ENCODE data around the gene BOLL. TPM values are rescaled to one million over a fixed set of nuclear protein-coding genes. Genes with fewer than 3 reads are reported as not detected.
"Not testable (repeated sequence)": the region's sequence is repeated elsewhere in the genome, so short reads cannot be mapped to it uniquely, and the experiment has no call there.

The BOLL gene
- total and polyA plus RNA-seq, 11 donors, result 0.08 to 0.21 (median 0.12) TPM; not detected in 8

GRCh38 chr2:197717863-197718262 is 67.3 kb downstream of the BOLL start:
- no peak for DNase-seq
- H3K4me1 ChIP-seq, result peaks cover 0 to 7% (median 0%) of the 10 kb centered on the region in 12 donors
- no peaks in the 10 kb centered on the region for H3K27me3 ChIP-seq
- no peaks in the 10 kb centered on the region for H3K9me3 ChIP-seq
- 95 to 96% (median 95%) methylated on average over 2 of the region's 2 CpGs for WGBS, 4 donors
- no peak overlapping the region for H3K4me3 ChIP-seq
- H3K36me3 ChIP-seq, result peaks cover 0 to 3% (median 0%) of the 10 kb centered on the region in 9 donors
- no peak for ATAC-seq
- H3K27ac ChIP-seq, result no peak overlapping the region
- intact Hi-C loops (cut with DNase I), result loop anchor here in 1 of 10 donors (10.0 kb wide), 1 partner anchor 577 kb away; no protein-coding TSS in a partner anchor
- TF ChIP-seq POLR2A (IDR thresholded peaks at IDR 0.05), result no peak
- TF ChIP-seq CTCF (IDR thresholded peaks at IDR 0.05), result no peak

- 95 to 97% (median 95%) methylated on average over 3 of the region's 3 CpGs for WGBS, 4 donors
- Histone ChIP-seq H3K4me3 (no peak overlapping the region), H3K36me3 (peaks cover 0 to 17% (median 5%) of the 10 kb centered on the region in 9 donors), H3K27ac (no peak overlapping the region), H3K4me1 (peaks cover 0 to 16% (median 8%) of the 10 kb centered on the region in 12 donors), H3K27me3 (no peaks in the 10 kb centered on the region), H3K9me3 (no peaks in the 10 kb centered on the region)
- no peak for ATAC-seq
- DNase-seq, result no peak
- intact Hi-C loops (cut with DNase I), result loop anchor here in 1 of 10 donors (10.0 kb wide), 1 partner anchor 582 kb away; no protein-coding TSS in a partner anchor
- no peak for TF ChIP-seq CTCF (IDR thresholded peaks at IDR 0.05)
- TF ChIP-seq POLR2A (IDR thresholded peaks at IDR 0.05), result no peak
These were observed 71.8 kb downstream of the BOLL start for GRCh38 chr2:197713271-197713670.

GRCh38 chr2:197711578-197711977 is 73.5 kb downstream of the BOLL start:
- no peak for DNase-seq
- TF ChIP-seq POLR2A (IDR thresholded peaks at IDR 0.05), result no peak
- TF ChIP-seq CTCF (IDR thresholded peaks at IDR 0.05), result no peak

GRCh38 chr2:197710424-197711042 is 74.6 kb downstream of the BOLL start:
- intact Hi-C loops (cut with DNase I), result loop anchor here in 1 of 10 donors (10.0 kb wide), 1 partner anchor 584 kb away; no protein-coding TSS in a partner anchor
- Histone ChIP-seq H3K4me1 (peaks cover 0 to 41% (median 23%) of the 10 kb centered on the region in 12 donors), H3K9me3 (no peaks in the 10 kb centered on the region), H3K36me3 (peaks cover 0 to 17% (median 5%) of the 10 kb centered on the region in 9 donors), H3K27me3 (no peaks in the 10 kb centered on the region), H3K4me3 (no peak overlapping the region), H3K27ac (no peak overlapping the region)
- ATAC-seq, result no peak
- no peak for DNase-seq
- TF ChIP-seq CTCF (IDR thresholded peaks at IDR 0.05), result no peak
- no peak for TF ChIP-seq POLR2A (IDR thresholded peaks at IDR 0.05)

More at GRCh38 chr2:197711578-197711977, 73.5 kb downstream of the BOLL start:
- no peak for ATAC-seq
- no peak overlapping the region for H3K4me3 ChIP-seq
- no peaks in the 10 kb centered on the region for H3K27me3 ChIP-seq
- H3K27ac ChIP-seq, result no peak overlapping the region
- H3K36me3 ChIP-seq, result peaks cover 0 to 17% (median 5%) of the 10 kb centered on the region in 9 donors
- intact Hi-C loops (cut with DNase I), result loop anchor here in 1 of 10 donors (10.0 kb wide), 1 partner anchor 583 kb away; no protein-coding TSS in a partner anchor
- peaks cover 0 to 32% (median 19%) of the 10 kb centered on the region in 12 donors for H3K4me1 ChIP-seq
- H3K9me3 ChIP-seq, result no peaks in the 10 kb centered on the region

GRCh38 chr2:197709140-197709539 is 76.0 kb downstream of the BOLL start:
- intact Hi-C loops (cut with DNase I), result loop anchor here (2.0 to 10.0 kb wide), 12 partner anchors 66 to 588 kb away; partner anchors contain the start of genes MOB4 (in 4 of the 10), SF3B1 (in 2 of the 10), COQ10B (in 1 of the 10) and HSPE1 (in 1 of the 10)
- peaks cover 0 to 14% (median 5%) of the 10 kb centered on the region in 9 donors for H3K36me3 ChIP-seq
- 88 to 95% (median 92%) methylated on average over 7 of the region's 7 CpGs for WGBS, 4 donors
- ATAC-seq, H3K27ac ChIP-seq, DNase-seq, H3K9me3 ChIP-seq, H3K4me3 ChIP-seq, H3K27me3 ChIP-seq: not testable (repeated sequence)
- peaks cover 0 to 45% (median 26%) of the 10 kb centered on the region in 12 donors for H3K4me1 ChIP-seq

Measured in heart left ventricle (tissue), 16 donors.